ENCODE measurements around the gene PSMA2.

Gene PSMA2

DNA sequence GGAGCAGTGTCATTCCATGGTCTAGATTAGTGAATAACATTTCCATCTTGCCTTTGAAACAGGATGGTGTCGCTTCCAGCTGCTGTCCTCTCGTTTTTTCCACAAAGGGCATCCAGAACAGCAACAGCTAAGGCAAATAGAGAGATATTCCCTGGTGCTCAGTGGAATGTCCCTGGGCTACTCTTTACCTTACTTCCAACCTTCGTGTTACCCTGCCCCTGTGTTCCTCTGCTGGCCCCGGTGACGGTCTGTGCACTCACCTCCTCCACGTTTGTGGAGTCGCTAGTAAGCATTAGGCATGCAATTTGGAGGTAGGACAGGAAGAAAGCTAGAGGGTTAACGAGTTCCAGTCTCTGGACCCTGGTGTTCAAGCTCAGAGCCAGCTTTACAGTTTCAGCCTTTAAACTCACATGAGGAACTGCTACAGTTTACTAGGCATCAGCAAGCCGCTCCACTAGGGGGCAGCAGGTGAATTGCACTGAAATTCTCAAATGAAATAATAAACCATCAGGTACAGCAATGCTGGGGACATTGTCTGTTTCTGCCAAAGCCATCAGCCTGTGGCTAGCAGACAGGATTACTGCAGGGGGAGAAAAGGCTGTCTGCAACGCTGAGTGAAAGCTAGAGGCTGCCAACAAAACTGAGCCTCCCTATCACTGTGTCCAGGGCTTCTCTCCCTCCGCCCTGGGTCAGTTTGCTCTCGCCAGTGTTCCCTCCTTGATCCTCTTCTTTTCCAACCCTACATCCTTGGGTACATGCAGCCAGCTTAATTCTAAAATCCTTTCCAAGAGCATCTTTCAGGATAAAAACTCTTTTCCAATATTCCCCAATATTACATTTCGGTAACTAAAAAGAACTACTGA, 9.2 kb upstream of the PSMA2 start:
- DNase-seq (ENCODE audit: low spot score) (peak; percentile 57), FAIRE-seq (peak; percentile 56)

DNA sequence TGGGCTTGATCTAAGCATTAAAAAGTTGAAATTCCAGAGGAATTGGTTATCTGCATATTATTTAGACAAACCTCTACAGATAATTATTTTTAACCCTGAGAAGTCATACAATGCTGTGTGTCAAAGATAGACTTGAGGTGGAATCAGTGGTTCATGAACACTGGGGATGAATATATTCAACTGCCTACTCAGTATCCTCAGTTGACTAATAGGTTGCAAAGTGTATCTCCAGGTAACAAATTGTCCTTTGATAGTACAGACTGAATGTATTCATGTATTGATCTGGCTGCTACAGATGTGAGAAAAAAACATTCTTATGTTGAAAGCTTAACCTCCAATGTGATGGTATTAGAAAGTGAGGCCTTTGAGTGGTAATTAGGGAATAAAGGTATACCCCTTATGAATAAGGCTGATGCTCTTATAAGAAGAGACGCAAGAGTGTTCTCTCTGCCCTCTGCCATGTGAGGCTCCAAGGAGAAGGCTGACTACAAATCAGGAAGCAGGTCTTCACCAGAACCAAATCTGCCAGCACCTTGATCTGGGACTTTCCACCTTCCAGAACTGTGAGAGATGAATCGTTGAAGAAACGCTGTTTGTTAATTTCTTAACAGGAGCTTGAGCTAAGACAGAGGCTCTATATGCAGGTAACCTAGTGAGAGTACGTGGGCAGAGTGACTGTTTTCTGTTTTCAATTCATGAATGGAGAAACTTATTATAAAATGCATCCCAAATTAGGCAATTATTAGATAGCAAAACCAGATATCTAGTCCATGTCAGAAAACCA, 7.7 kb upstream of the PSMA2 start:
- no peak for FAIRE-seq
- DNase-seq (ENCODE audit: low spot score): no peak

- DNase-seq (ENCODE audit: low spot score): no peak
- no peak for FAIRE-seq
Observed at GRCh38 chr7:42935861-42936260, 3.9 kb upstream of the PSMA2 start.

GRCh38 chr7:42934291-42934690, 2.3 kb upstream of the PSMA2 start:
- FAIRE-seq: no peak
- no peak for DNase-seq (ENCODE audit: low spot score)

- DNase-seq (ENCODE audit: low spot score): peak; percentile 30
- FAIRE-seq: no peak
Observed at GRCh38 chr7:42932811-42933591, 1.0 kb upstream of the PSMA2 start.

- DNase-seq (ENCODE audit: low spot score) (no peak), FAIRE-seq (no peak)
Observed at GRCh38 chr7:42931447-42931833, 534 bp downstream of the PSMA2 start.

DNA sequence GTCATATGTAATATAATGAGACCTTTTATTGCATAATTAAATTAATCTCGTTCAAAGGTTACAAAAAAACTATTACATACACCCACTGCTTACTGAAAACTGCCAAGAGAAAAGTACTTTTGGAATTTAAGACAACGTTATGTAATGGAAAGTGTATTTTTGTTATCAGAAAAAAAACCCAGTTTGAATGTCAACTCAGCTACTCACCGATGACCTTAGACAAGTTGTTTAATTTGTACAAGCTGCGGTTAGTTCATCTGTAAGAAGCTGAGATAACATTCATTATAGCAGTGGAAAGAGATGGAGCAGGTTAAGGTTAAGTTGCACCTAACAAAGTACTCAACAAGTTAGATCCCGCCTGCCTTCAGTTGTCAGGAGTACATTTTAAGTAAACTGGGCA, 1.1 kb downstream of the PSMA2 start:
- DNase-seq (ENCODE audit: low spot score) (no peak), FAIRE-seq (no peak)

DNA sequence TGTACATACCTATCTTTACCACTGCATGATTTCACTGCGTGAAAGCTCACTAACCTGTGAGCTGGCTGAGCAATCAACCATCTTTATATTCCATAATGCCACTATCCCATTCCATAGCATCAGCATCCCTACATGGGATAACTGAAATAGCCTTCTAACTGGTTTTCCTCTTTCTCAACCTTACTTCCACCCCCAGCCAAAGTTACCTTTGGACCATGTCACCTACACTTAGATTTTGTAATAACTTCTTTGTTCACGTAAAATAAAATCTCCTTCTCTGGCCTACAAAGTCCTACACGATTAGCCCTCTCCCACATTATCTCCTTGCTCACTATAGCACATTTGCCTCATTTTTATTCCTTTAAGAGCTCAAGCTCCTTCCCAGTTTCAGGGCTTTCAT, 2.5 kb downstream of the PSMA2 start:
- DNase-seq (ENCODE audit: low spot score) (no peak), FAIRE-seq (no peak)

- DNase-seq (ENCODE audit: low spot score) (no peak), FAIRE-seq (no peak)
Observed at GRCh38 chr7:42928754-42929153, 3.2 kb downstream of the PSMA2 start.

- FAIRE-seq (no peak), DNase-seq (ENCODE audit: low spot score) (no peak)
Observed at GRCh38 chr7:42926204-42926603, 5.8 kb downstream of the PSMA2 start.

DNA sequence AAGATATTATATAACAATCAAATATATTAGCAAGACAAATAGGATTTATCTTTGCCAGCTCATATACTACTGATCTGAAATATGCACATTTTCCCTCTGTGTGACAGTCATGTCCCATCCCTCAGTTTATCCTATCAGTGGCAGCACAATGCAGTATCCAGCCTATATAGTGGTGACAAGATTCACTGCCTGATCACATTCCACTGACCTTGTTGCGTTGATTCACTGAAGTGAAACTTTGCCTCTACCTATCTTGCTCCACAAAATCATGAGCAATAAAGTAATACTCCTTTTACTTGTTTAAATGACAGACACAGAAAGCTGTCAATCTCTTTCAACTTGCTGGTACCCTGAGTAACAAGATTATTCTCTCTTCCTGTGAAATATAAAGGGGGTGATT, 6.3 kb downstream of the PSMA2 start:
- no peak for FAIRE-seq
- no peak for DNase-seq (ENCODE audit: low spot score)

GRCh38 chr7:42924223-42924838, 7.6 kb downstream of the PSMA2 start:
- FAIRE-seq (no peak), DNase-seq (ENCODE audit: low spot score) (no peak)

GRCh38 chr7:42922017-42922753, 9.8 kb downstream of the PSMA2 start:
- DNase-seq (ENCODE audit: low spot score) (no peak), FAIRE-seq (no peak)

DNA sequence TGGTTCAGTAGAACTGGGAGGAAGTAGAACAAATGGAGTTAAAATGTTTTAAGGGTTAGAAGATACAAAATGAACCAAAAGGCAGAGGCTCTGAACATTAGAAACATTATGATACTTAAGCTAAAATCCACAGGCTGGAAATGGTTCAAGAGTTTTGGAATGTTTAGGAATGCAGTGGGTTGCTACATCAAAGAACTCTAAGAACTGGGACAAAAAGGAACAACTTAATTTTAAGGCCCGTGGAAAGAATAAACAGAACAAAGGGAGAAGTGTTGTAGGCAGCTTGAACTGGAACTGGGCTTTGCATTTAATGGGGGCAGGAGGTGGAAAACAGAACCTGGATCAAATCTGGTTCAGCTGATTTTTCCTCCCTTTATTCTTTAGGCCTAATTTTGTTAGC, 16.6 kb downstream of the PSMA2 start:
- FAIRE-seq: no peak
- no peak for DNase-seq (ENCODE audit: low spot score)

GRCh38 chr7:42914421-42915045, 17.4 kb downstream of the PSMA2 start:
- DNase-seq (ENCODE audit: low spot score) (no peak), FAIRE-seq (no peak)

DNA sequence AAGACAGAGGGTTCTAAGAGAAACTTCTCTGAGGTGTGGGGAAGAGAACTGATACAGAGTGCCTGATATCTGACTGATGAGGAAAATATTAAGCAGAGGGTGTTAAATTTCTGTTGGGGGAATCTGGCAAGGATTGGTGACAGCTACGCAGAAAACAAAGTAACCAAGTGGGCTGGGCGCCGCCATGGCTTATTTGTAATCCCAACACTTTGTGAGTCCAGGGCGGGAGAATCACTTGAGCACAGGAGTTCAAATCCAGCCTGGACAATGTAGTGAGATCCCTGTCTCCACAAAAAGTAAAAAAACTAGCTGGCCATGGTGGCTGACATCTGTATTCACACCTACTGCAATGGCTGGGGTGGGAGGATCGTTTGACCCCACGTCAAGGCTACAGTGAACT, 18.0 kb downstream of the PSMA2 start:
- DNase-seq (ENCODE audit: low spot score) (no peak), FAIRE-seq (no peak)

DNA sequence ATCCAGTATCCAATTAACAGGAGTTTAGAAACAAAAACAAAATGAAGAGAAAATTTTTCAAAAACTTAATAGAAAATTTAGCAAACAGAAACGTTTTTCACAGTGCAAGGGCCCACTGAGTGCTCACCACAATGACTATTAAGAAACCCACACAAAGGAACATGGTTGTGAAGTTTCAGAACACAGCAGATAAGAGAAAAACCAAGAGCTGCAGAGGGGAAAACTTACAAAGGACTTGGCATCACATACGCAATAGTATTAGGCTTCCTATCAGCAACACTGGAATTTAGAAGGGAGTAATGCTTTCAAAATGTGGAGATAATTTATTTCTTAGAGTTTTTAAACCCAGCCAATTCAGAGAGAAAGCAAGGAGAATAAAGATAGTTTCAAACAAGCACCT, 18.4 kb downstream of the PSMA2 start:
- DNase-seq (ENCODE audit: low spot score) (no peak), FAIRE-seq (no peak)

DNA sequence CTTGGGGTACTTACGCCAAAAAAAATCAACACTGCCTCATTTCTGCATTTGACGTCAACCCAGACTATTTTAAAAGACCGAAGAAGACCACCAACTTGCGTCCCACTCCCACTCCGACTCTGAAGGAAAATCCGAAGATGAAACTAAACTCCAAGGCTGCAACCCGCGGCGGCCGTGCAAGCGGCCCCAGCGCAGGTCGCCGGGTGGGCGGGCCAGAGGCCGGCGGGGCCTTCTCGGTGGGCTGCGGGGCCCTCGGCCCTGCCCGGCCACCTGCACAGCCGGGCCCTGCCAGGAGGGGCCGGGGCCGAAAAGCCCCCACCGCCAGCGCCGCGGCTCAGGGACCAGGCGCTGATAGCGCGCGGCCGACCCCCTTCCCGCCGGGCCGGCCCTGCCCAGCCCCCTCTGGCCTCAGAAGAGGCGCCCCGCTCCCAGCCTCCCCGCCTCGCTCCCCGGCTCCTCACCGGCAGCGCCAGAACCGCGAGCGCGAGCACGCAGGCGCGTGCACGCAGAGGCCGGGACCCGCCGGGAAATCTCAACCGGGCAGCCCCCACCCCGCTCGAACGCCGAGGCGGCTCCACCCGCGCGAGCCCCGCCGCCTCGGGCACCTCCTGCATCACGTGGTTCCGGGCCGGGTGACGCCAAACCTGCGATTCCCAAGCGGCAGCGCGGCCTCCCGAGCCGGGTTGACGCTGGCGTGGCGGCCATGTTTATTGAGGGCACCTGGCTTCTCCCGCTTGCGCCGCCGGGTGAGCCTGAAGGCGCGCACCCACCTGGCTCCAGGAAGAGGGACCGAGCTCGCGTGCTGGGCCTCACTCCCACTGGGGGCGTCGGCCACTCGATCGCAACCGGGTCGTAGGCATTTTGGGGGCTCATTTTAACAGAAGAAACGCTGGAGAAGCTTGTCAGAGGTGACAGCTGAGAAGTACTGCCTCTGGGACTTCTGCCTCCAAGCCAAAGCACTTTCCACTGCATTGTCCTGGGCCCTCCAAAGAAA, 20.2 kb downstream of the PSMA2 start, which contains the start of gene C7orf25:
Gene C7orf25, minus strand, starts transcription at position 617 of the 994 bp plus-strand sequence. CDS start 1,170 bp downstream, outside the sequence.
- DNase-seq (ENCODE audit: low spot score): peak; percentile 84
- no peak for FAIRE-seq

DNA sequence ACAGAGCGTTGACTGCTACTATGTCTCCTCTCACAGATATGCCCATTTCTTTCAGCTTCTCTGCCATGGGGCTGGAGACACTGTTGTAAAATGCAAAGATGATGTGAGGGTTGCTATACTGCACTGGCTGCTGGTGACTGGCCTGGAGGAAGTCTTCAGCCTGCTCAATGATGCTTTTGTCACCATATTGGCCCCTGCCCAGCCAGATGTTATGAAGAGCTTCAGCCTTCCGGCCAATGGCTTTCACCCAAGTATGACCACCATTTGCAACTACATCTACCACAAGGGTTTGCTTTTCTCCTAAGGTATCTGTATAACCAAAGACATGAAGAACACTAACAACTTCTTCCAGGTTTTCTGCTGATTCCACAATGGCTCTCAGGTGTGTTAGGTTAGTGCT, 21.7 kb downstream of the PSMA2 start:
- no peak for FAIRE-seq
- DNase-seq (ENCODE audit: low spot score): no peak
